Neuronal stem cell (in vitro differentiated cells): ENCODE data around the gene XAB2.

ENCODE experiments used
- DNase-seq: peaks from one replicate; pipeline ENCODE4 v3.0.0-alpha.2; 2013; ENCODE audit warnings: low spot score
- H2AFZ ChIP-seq: one replicate; pipeline ENCODE4 v1.6.1; 2013; ENCODE audit warnings: mild to moderate bottlenecking, low read length, inconsistent platforms
- H2AK5ac ChIP-seq: 2 replicates; pipeline ENCODE4 v1.6.1; 2013; ENCODE audit warnings: low read depth, mild to moderate bottlenecking, inconsistent platforms, low read length, moderate library complexity, mixed read lengths
- H2BK120ac ChIP-seq: 2 replicates; pipeline ENCODE4 v1.6.1; 2013; ENCODE audit warnings: low read depth, mild to moderate bottlenecking, inconsistent platforms, low read length, moderate library complexity, mixed read lengths
- H2BK12ac ChIP-seq: one replicate; pipeline ENCODE4 v1.6.1; 2013; ENCODE audit warnings: low read length, inconsistent platforms
- H2BK15ac ChIP-seq: 2 replicates; pipeline ENCODE4 v1.6.1; 2013; ENCODE audit warnings: mild to moderate bottlenecking, low read length, inconsistent platforms, mixed read lengths
- H2BK5ac ChIP-seq: one replicate; pipeline ENCODE4 v1.6.1; 2013; ENCODE audit warnings: inconsistent platforms, mild to moderate bottlenecking, low read length, moderate library complexity
- H3K14ac ChIP-seq: one replicate; pipeline ENCODE4 v1.6.1; 2013; ENCODE audit warnings: low read length, inconsistent platforms
- H3K18ac ChIP-seq: 2 replicates; pipeline ENCODE4 v1.6.1; 2013; ENCODE audit warnings: low read length, inconsistent platforms
- H3K23ac ChIP-seq: 2 replicates; pipeline ENCODE4 v1.6.1; 2013; ENCODE audit warnings: low read depth, mild to moderate bottlenecking, mixed read lengths, low read length, inconsistent platforms; ENCODE audit not compliant: poor library complexity
- H3K27ac ChIP-seq: replicated peaks from 3 replicates; pipeline ENCODE4 v1.5.1; 2013; ENCODE audit warnings: low read length, inconsistent platforms
- H3K27me3 ChIP-seq, 3 experiments: 2 replicates each; pipeline ENCODE4 v1.6.1; 2013; ENCODE audit warnings: low read length in 3 of 3, mild to moderate bottlenecking in 2 of 3, inconsistent platforms in 1 of 3, low read depth in 1 of 3, mixed read lengths in 1 of 3, moderate library complexity in 1 of 3; ENCODE audit not compliant: control insufficient read depth in 3 of 3, insufficient read depth in 3 of 3
- H3K36me3 ChIP-seq, 2 donors: replicated peaks in 1 of 2; 2 replicates each; pipeline ENCODE4 v1.6.1; 2013; ENCODE audit warnings: low read length in 2 of 2; ENCODE audit not compliant: control insufficient read depth in 2 of 2, insufficient read depth in 2 of 2
- H3K4ac ChIP-seq: 2 replicates; pipeline ENCODE4 v1.6.1; 2013; ENCODE audit warnings: inconsistent platforms, mild to moderate bottlenecking, low read length, moderate library complexity
- H3K4me1 ChIP-seq, 2 donors: 1 replicate in 1 of 2; 2 replicates in 1 of 2; pipeline ENCODE4 v1.6.1; 2013; ENCODE audit warnings: low read length in 2 of 2, low read depth in 1 of 2; ENCODE audit not compliant: control insufficient read depth in 2 of 2, insufficient read depth in 1 of 2
- H3K4me2 ChIP-seq: one replicate; pipeline ENCODE4 v1.6.1; 2013; ENCODE audit warnings: mild to moderate bottlenecking, low read length, inconsistent platforms; ENCODE audit not compliant: insufficient read depth, poor library complexity, severe bottlenecking
- H3K4me3 ChIP-seq, 2 donors: 2 replicates each; pipeline ENCODE4 v1.5.1; 2013; ENCODE audit warnings: low read length in 2 of 2, mild to moderate bottlenecking in 2 of 2, inconsistent platforms in 1 of 2, moderate library complexity in 1 of 2
- H3K79me1 ChIP-seq: one replicate; pipeline ENCODE4 v1.6.1; 2013; ENCODE audit warnings: low read depth, mild to moderate bottlenecking, inconsistent platforms, low read length, moderate library complexity
- H3K9ac ChIP-seq: one replicate; pipeline ENCODE4 v1.6.1; 2013; ENCODE audit warnings: mild to moderate bottlenecking, low read depth, low read length, inconsistent platforms; ENCODE audit not compliant: poor library complexity
- H3K9me3 ChIP-seq, 2 donors: replicated peaks in 1 of 2; 2 replicates each; pipeline versions ENCODE3 to v1.6.1; 2013; ENCODE audit warnings: low read length in 2 of 2, mild to moderate bottlenecking in 2 of 2, inconsistent platforms in 1 of 2, low read depth in 1 of 2, mixed read lengths in 1 of 2, moderate library complexity in 1 of 2; ENCODE audit not compliant: control insufficient read depth in 2 of 2, insufficient read depth in 1 of 2
- H4K8ac ChIP-seq: one replicate; pipeline ENCODE4 v1.6.1; 2013; ENCODE audit warnings: low read depth, mild to moderate bottlenecking, inconsistent platforms, low read length, moderate library complexity
- H4K91ac ChIP-seq: one replicate; pipeline ENCODE4 v1.6.1; 2013; ENCODE audit warnings: low read length, low read depth, mild to moderate bottlenecking, inconsistent platforms; ENCODE audit not compliant: poor library complexity
- WGBS, 2 donors: extraction: QIAGEN DNeasy Blood & Tissue Kit; methylation state at CpG; one replicate each; pipeline ENCODE4 v1.1.7; 2013; ENCODE audit warnings: missing lambda C conversion rate in 2 of 2, mixed read lengths in 1 of 2; ENCODE audit not compliant: insufficient read length in 2 of 2, insufficient replicate concordance in 1 of 2; ENCODE audit errors: extremely low coverage in 2 of 2; 5-methylcytosine and 5-hydroxymethylcytosine counted together

XAB2 gene

GRCh38 chr19:7642295-7643030 lies 13.1 kb upstream of the XAB2 start:
- Histone ChIP-seq H4K8ac (no peak overlapping the region), H3K36me3 (peaks cover 0 to 3% of the 10 kb centered on the region in 2 donors)

GRCh38 chr19:7641290-7642276 lies 12.2 kb upstream of the XAB2 start:
- no peak overlapping the region for H3K4ac ChIP-seq
- no peak overlapping the region for H2AFZ ChIP-seq
- no peak for DNase-seq
- peaks cover 5% of the 10 kb centered on the region for H3K79me1 ChIP-seq
- peak overlapping the region; percentile 55 for H3K23ac ChIP-seq
- peak overlapping the region; percentile 56 for H3K14ac ChIP-seq
- no peak overlapping the region for H3K4me3 ChIP-seq
- H3K9me3 ChIP-seq: peaks cover 0 to 8% of the 10 kb centered on the region in 2 donors
- WGBS, 2 donors: no CpG with 5 or more reads among the region's 43 CpGs
- no peak overlapping the region for H4K8ac ChIP-seq
- H3K27me3 ChIP-seq: peaks cover 0 to 21% (median 2%) of the 10 kb centered on the region in 3 experiments
- no peak overlapping the region for H3K9ac ChIP-seq
- no peak overlapping the region for H3K18ac ChIP-seq
- H3K27ac ChIP-seq: no peak overlapping the region
- H2BK5ac ChIP-seq: peak overlapping the region; percentile 82
- no peak overlapping the region for H3K4me2 ChIP-seq
- no peak overlapping the region for H2AK5ac ChIP-seq
- H3K4me1 ChIP-seq: peaks cover 0 to 5% of the 10 kb centered on the region in 2 donors
- no peak overlapping the region for H2BK15ac ChIP-seq
- H2BK120ac ChIP-seq: no peak overlapping the region
- no peak overlapping the region for H4K91ac ChIP-seq
- no peak overlapping the region for H2BK12ac ChIP-seq
- H3K36me3 ChIP-seq: peaks cover 0 to 3% of the 10 kb centered on the region in 2 donors

More at GRCh38 chr19:7642295-7643030, 13.1 kb upstream of the XAB2 start:
- WGBS, 2 donors: no CpG with 5 or more reads among the region's 27 CpGs
- H3K27me3 ChIP-seq: peaks cover 0 to 18% (median 2%) of the 10 kb centered on the region in 3 experiments
- H3K4me2 ChIP-seq: no peak overlapping the region
- H3K23ac ChIP-seq: peak overlapping the region; percentile 55
- no peak for DNase-seq
- no peak overlapping the region for H2BK15ac ChIP-seq
- H2BK120ac ChIP-seq: no peak overlapping the region
- H3K18ac ChIP-seq: no peak overlapping the region
- H3K27ac ChIP-seq: no peak overlapping the region
- peak overlapping the region; percentile 37 for H2AK5ac ChIP-seq
- H2AFZ ChIP-seq: no peak overlapping the region
- peaks cover 0 to 3% of the 10 kb centered on the region in 2 donors for H3K4me1 ChIP-seq
- peak overlapping the region; percentile 56 for H3K14ac ChIP-seq
- H2BK12ac ChIP-seq: no peak overlapping the region
- no peak overlapping the region for H3K4me3 ChIP-seq
- peaks cover 0 to 8% of the 10 kb centered on the region in 2 donors for H3K9me3 ChIP-seq
- H3K79me1 ChIP-seq: peaks cover 5% of the 10 kb centered on the region
- H2BK5ac ChIP-seq: peak overlapping the region; percentile 82
- no peak overlapping the region for H3K4ac ChIP-seq
- no peak overlapping the region for H4K91ac ChIP-seq
- H3K9ac ChIP-seq: peak overlapping the region; percentile 4

- Histone ChIP-seq H2AFZ (no peak overlapping the region), H2BK5ac (no peak overlapping the region), H3K4ac (no peak overlapping the region), H3K27ac (no peak overlapping the region), H3K4me1 (peaks cover 0 to 7% of the 10 kb centered on the region in 2 donors), H3K23ac (no peak overlapping the region), H3K4me2 (no peak overlapping the region), H3K14ac (no peak overlapping the region), H3K79me1 (peaks cover 5% of the 10 kb centered on the region), H3K9ac (no peak overlapping the region), H3K27me3 (peaks cover 0 to 21% (median 7%) of the 10 kb centered on the region in 3 experiments), H3K4me3 (no peak overlapping the region), H3K9me3 (peaks cover 0 to 8% of the 10 kb centered on the region in 2 donors), H2BK120ac (no peak overlapping the region), H2BK12ac (no peak overlapping the region), H2AK5ac (peak overlapping the region; percentile 52), H4K91ac (no peak overlapping the region), H2BK15ac (no peak overlapping the region), H4K8ac (no peak overlapping the region), H3K18ac (no peak overlapping the region), H3K36me3 (peaks cover 0 to 3% of the 10 kb centered on the region in 2 donors)
- WGBS, 2 donors: no CpG with 5 or more reads among the region's 11 CpGs
- DNase-seq: no peak
Measured at GRCh38 chr19:7640803-7641202, 11.5 kb upstream of the XAB2 start.
